Loucy (cell line): ENCODE data around the gene SLC36A2.

ENCODE experiments used
- H2AFZ ChIP-seq: fragments of 200-600 bp; sonication (generic); 2 replicates; pipeline ENCODE4 v1.6.0; 2016; ENCODE audit warnings: antibody characterized with exemption, mild to moderate bottlenecking, low read length, moderate library complexity
- H3F3A ChIP-seq: fragments of 200-600 bp; 2 replicates; pipeline ENCODE4 v1.6.0; 2016; ENCODE audit warnings: antibody characterized with exemption, low read depth, mild to moderate bottlenecking
- H3K27me3 ChIP-seq: fragments of 200-600 bp; sonication (generic); 2 replicates; pipeline ENCODE4 v1.6.1; 2014; ENCODE audit warnings: low read length, mild to moderate bottlenecking; ENCODE audit not compliant: insufficient read depth, poor library complexity, severe bottlenecking
- H3K36me3 ChIP-seq: fragments of 200-600 bp; sonication (generic); 2 replicates; pipeline ENCODE4 v1.6.1; 2016; ENCODE audit warnings: low read length; ENCODE audit not compliant: insufficient read depth
- H3K4me1 ChIP-seq: fragments of 200-600 bp; sonication (generic); 2 replicates; pipeline ENCODE4 v1.5.1; 2014; ENCODE audit warnings: low read length, mild to moderate bottlenecking; ENCODE audit not compliant: insufficient read depth, poor library complexity, severe bottlenecking
- H3K4me2 ChIP-seq: fragments of 200-600 bp; sonication (generic); 2 replicates; pipeline ENCODE4 v1.6.0; 2014; ENCODE audit warnings: antibody characterized with exemption, low read length, low read depth, mild to moderate bottlenecking; ENCODE audit not compliant: poor library complexity, severe bottlenecking
- H3K4me3 ChIP-seq: fragments of 200-600 bp; sonication (generic); 2 replicates; pipeline ENCODE4 v1.5.1; 2014; ENCODE audit warnings: low read length, mild to moderate bottlenecking, mixed read lengths; ENCODE audit not compliant: poor library complexity, severe bottlenecking
- H3K79me2 ChIP-seq: fragments of 200-600 bp; sonication (generic); 2 replicates; pipeline ENCODE4 v1.6.1; 2014; ENCODE audit warnings: low read length; ENCODE audit not compliant: insufficient read depth
- H3K9ac ChIP-seq: fragments of 200-600 bp; sonication (generic); 2 replicates; pipeline ENCODE4 v1.6.0; 2014; ENCODE audit warnings: mild to moderate bottlenecking, low read depth, low read length, moderate library complexity; ENCODE audit not compliant: poor library complexity, severe bottlenecking
- H3K9me2 ChIP-seq: fragments of 200-600 bp; sonication (generic); replicated peaks from 2 replicates; pipeline ENCODE4 v1.6.1; 2016; ENCODE audit warnings: low read depth, low read length, mixed read lengths
- H3K9me3 ChIP-seq: fragments of 200-600 bp; sonication (generic); 2 replicates; pipeline ENCODE4 v1.6.1; 2014; ENCODE audit warnings: mild to moderate bottlenecking, antibody characterized with exemption, low read length, low read depth; ENCODE audit not compliant: insufficient read depth
- H4K20me1 ChIP-seq: fragments of 200-600 bp; sonication (generic); 2 replicates; pipeline ENCODE4 v1.6.0; 2014; ENCODE audit warnings: antibody characterized with exemption, low read length, mild to moderate bottlenecking; ENCODE audit not compliant: insufficient read depth, poor library complexity, severe bottlenecking
- EZH2phosphoT487 ChIP-seq: fragments of 200-600 bp; IDR thresholded peaks from 2 replicates; pipeline ENCODE4 v1.6.1; 2018; ENCODE audit warnings: antibody characterized with exemption, mild to moderate bottlenecking, moderate library complexity, borderline replicate concordance
- TF ChIP-seq, protein P1 (sequence below): fragments of 200-600 bp; sonication (generic); conservative IDR thresholded peaks from 2 replicates; pipeline ENCODE4 v1.5.1; 2014; ENCODE audit warnings: mild to moderate bottlenecking, antibody characterized with exemption, low read length

SLC36A2 gene

DNA sequence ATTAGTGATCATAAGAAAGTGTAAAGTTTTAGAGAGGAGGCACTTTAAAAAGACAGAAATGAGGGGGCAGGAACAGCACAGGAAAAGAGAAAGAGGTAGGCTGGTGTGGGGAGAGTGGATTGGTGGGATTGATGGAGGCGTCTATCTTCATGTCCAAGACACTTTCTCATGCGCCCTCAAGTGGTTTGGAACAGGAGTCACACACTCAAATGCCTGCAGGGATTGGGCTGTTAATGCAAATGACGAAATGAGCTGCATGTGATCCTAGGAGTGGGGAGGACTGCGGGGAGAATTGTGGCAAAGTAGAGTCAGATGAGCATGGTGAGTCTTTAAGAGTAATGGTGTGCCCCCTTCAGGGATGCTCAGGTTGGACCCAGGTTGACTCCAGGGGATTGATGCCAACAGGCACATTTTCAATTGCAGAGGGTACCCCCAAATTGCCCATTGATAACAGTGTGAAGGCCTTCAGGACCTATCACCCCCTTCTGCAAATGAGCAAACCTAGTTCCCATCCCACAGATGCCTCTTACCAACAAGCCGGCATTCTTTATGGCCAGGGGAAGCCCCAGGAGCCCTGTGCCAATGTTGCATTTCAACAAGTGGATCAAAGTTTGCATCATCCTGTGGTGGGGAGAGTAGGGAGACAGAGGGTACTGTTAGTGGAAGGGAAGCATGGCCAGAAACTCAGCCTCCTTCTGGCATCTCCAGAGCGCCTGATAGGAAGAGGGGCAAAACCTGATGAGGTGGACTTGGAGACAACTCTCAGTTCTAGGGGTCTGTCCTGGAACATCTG lies 49.1 kb downstream of the SLC36A2 start:
- Histone ChIP-seq H3K4me2 (no peak overlapping the region), H2AFZ (no peak overlapping the region)
- TF ChIP-seq, protein P1, sequence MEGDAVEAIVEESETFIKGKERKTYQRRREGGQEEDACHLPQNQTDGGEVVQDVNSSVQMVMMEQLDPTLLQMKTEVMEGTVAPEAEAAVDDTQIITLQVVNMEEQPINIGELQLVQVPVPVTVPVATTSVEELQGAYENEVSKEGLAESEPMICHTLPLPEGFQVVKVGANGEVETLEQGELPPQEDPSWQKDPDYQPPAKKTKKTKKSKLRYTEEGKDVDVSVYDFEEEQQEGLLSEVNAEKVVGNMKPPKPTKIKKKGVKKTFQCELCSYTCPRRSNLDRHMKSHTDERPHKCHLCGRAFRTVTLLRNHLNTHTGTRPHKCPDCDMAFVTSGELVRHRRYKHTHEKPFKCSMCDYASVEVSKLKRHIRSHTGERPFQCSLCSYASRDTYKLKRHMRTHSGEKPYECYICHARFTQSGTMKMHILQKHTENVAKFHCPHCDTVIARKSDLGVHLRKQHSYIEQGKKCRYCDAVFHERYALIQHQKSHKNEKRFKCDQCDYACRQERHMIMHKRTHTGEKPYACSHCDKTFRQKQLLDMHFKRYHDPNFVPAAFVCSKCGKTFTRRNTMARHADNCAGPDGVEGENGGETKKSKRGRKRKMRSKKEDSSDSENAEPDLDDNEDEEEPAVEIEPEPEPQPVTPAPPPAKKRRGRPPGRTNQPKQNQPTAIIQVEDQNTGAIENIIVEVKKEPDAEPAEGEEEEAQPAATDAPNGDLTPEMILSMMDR = peak; percentile 80
- no peak for TF ChIP-seq EZH2phosphoT487

DNA sequence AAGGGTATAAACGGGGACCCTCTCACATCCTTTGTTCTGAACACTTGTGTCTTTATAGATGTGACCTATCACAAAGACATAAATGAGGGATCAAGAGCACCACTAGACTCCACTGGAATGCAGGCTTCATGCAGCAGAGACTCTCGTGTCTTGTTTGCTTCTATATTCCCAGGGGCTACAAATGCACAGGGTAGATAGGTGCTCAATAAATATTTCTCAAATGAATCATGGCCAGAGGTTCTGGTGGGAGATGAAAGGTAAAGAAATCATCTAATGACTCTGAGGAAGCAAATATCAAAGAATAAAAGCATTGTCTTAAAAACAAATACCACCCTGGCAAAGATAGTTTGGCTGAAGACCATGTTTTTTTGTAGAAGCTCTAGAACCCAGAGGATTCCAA lies 50.4 kb downstream of the SLC36A2 start:
- Histone ChIP-seq H2AFZ (no peak overlapping the region), H3K4me1 (no peaks in the 10 kb centered on the region), H3K79me2 (no peaks in the 10 kb centered on the region), H3F3A (no peaks in the 10 kb centered on the region), H3K4me3 (no peak overlapping the region), H3K4me2 (no peak overlapping the region), H3K9ac (no peak overlapping the region), H4K20me1 (no peaks in the 10 kb centered on the region), H3K9me2 (no peaks in the 10 kb centered on the region), H3K27me3 (no peaks in the 10 kb centered on the region), H3K36me3 (no peaks in the 10 kb centered on the region), H3K9me3 (no peaks in the 10 kb centered on the region)
- TF ChIP-seq EZH2phosphoT487 = no peak

More for the DNA sequence above, 49.1 kb downstream of the SLC36A2 start:
- Histone ChIP-seq H3K4me1 (no peaks in the 10 kb centered on the region), H3K79me2 (no peaks in the 10 kb centered on the region), H3K9me2 (no peaks in the 10 kb centered on the region), H3K4me3 (no peak overlapping the region), H3K9ac (no peak overlapping the region), H3K9me3 (no peaks in the 10 kb centered on the region), H3F3A (no peaks in the 10 kb centered on the region), H3K27me3 (no peaks in the 10 kb centered on the region), H4K20me1 (no peaks in the 10 kb centered on the region), H3K36me3 (no peaks in the 10 kb centered on the region)

DNA sequence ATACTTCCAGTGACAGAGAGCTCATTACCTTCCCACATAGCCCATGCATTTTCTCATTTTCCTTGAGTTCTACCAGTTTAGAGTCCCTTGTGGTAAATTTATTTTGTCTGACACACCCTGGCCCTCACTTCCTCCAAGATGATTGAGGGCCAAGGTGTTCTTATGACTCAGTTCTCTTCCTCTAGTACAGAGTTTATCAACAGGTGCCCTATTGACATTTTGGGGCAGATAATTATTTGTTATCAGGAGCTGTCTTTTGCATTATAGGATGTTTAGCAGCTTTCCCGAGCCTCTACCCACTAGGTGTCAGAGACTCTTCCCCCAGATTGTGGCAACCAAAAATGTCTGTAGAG lies 50.9 kb downstream of the SLC36A2 start:
- H2AFZ ChIP-seq = no peak overlapping the region

More for the DNA sequence above, 50.9 kb downstream of the SLC36A2 start:
- Histone ChIP-seq H4K20me1 (no peaks in the 10 kb centered on the region), H3K9me3 (no peaks in the 10 kb centered on the region), H3K4me2 (no peak overlapping the region), H3K9ac (no peak overlapping the region), H3K4me1 (no peaks in the 10 kb centered on the region), H3F3A (no peaks in the 10 kb centered on the region), H3K4me3 (no peak overlapping the region), H3K27me3 (no peaks in the 10 kb centered on the region), H3K36me3 (no peaks in the 10 kb centered on the region), H3K9me2 (no peaks in the 10 kb centered on the region), H3K79me2 (no peaks in the 10 kb centered on the region)
- TF ChIP-seq EZH2phosphoT487 = no peak
- TF ChIP-seq, protein P1 = no peak
